HepG2 (cell line): ENCODE results near the gene CTNND1. TPM values are rescaled to one million over a fixed set of nuclear protein-coding genes. Genes with fewer than 3 reads are reported as not detected.

ENCODE experiments used
- CC2D1A ChIP-seq: sonication (generic); formaldehyde crosslinking; IDR thresholded peaks from 2 replicates; pipeline ENCODE4 v1.8.1; 2023; ENCODE audit warnings: mild to moderate bottlenecking, missing genetic modification reagents
- FOSL1 ChIP-seq: sonication (generic); formaldehyde crosslinking; IDR thresholded peaks from 2 replicates; pipeline ENCODE4 v1.9.0; 2021; ENCODE audit warnings: missing genetic modification reagents, borderline replicate concordance
- JDP2 ChIP-seq: sonication (generic); formaldehyde crosslinking; IDR thresholded peaks from 2 replicates; pipeline ENCODE4 v1.8.1; 2022; ENCODE audit warnings: missing genetic modification reagents, borderline replicate concordance
- NR2F1 ChIP-seq, 2 experiments: fragments of 450-650 bp in 1 of 2; formaldehyde crosslinking in 1 of 2; IDR thresholded peaks; 2 replicates each; pipeline versions ENCODE4 v1.5.0 to v1.6.1; 2016 to 2020; ENCODE audit warnings: mild to moderate bottlenecking in 1 of 2, missing compliant biosample characterization in 1 of 2, missing genetic modification reagents in 1 of 2, moderate library complexity in 1 of 2
- RORA ChIP-seq: sonication (generic); formaldehyde crosslinking; IDR thresholded peaks from 2 replicates; pipeline ENCODE4 v1.5.0; 2020; ENCODE audit warnings: mild to moderate bottlenecking, missing genetic modification reagents, moderate library complexity
- SMARCE1 ChIP-seq: fragments of 450-650 bp; IDR thresholded peaks from 2 replicates; pipeline ENCODE4 v1.6.1; 2017; ENCODE audit warnings: borderline replicate concordance
- SP1 ChIP-seq, 2 experiments: fragments of 450-650 bp in 1 of 2; sonication (generic) in 1 of 2; formaldehyde crosslinking in 1 of 2; IDR thresholded peaks; 2 replicates each; pipeline versions ENCODE4 v1.4.0 to v1.6.1; 2016 to 2020; ENCODE audit warnings: missing genetic modification reagents in 1 of 2
- STAT5B ChIP-seq: sonication (generic); formaldehyde crosslinking; IDR thresholded peaks from 2 replicates; pipeline ENCODE4 v1.4.0; 2020; ENCODE audit warnings: missing genetic modification reagents
- TEAD3 ChIP-seq: optimal IDR thresholded peaks from 2 replicates; pipeline ENCODE3; 2016; ENCODE audit warnings: borderline replicate concordance
- ZBTB38 ChIP-seq: sonication (generic); formaldehyde crosslinking; IDR thresholded peaks from 2 replicates; pipeline ENCODE4 v1.5.1; 2020; ENCODE audit warnings: mild to moderate bottlenecking, missing genetic modification reagents
- ZNF160 ChIP-seq: sonication (generic); formaldehyde crosslinking; IDR thresholded peaks from 2 replicates; pipeline ENCODE4 v1.8.0; 2022; ENCODE audit warnings: mild to moderate bottlenecking, inconsistent platforms, missing genetic modification reagents
- ZNF274 ChIP-seq: sonication (generic); formaldehyde crosslinking; IDR thresholded peaks from 2 replicates; pipeline ENCODE4 v1.5.1; 2020; ENCODE audit warnings: mild to moderate bottlenecking, missing genetic modification reagents
- ZNF629 ChIP-seq: sonication (generic); formaldehyde crosslinking; conservative IDR thresholded peaks from 2 replicates; pipeline ENCODE4 v1.5.0; 2020; ENCODE audit warnings: missing genetic modification reagents
- ZNF644 ChIP-seq: IDR thresholded peaks from 2 replicates; pipeline ENCODE4 v1.6.1; 2016; ENCODE audit warnings: low read depth
- polyA plus RNA-seq, 8 experiments: library from polyadenylated mRNA; depleted of rRNA in 3 of 8; stranded (reverse) in 7 of 8; unstranded in 1 of 8; fragments of >200 nt; fragmentation: Illumina TruSeq in 4 of 8; extraction: Trizol in 4 of 8; gene quantifications; 2 replicates each; pipeline versions ENCODE4 v1.2.1 to v1.2.3, GENCODE V29; 2011 to 2016; ENCODE audit warnings: low read depth in 4 of 8, missing spikeins in 1 of 8, mixed read lengths in 1 of 8; ENCODE audit not compliant: insufficient read depth in 1 of 8
- total RNA-seq, 5 experiments: library from RNA; depleted of rRNA; stranded (reverse); fragments of >200 nt; fragmentation: Illumina TruSeq; extraction: Trizol; gene quantifications; 2 replicates each; pipeline ENCODE4 v1.2.3, GENCODE V29; 2016; ENCODE audit warnings: low read depth in 1 of 5
- TF ChIP-seq, protein P1 (sequence below): sonication (generic); formaldehyde crosslinking; IDR thresholded peaks from 2 replicates; pipeline ENCODE4 v1.8.0; 2022; ENCODE audit warnings: mild to moderate bottlenecking, missing genetic modification reagents, borderline replicate concordance
- TF ChIP-seq, protein P2 (sequence below): sonication (generic); formaldehyde crosslinking; IDR thresholded peaks from 2 replicates; pipeline ENCODE4 v1.4.0; 2020; ENCODE audit warnings: missing genetic modification reagents
- TF ChIP-seq, protein P3 (sequence below): sonication (generic); formaldehyde crosslinking; conservative IDR thresholded peaks from 2 replicates; pipeline ENCODE4 v1.8.0; 2022; ENCODE audit warnings: mild to moderate bottlenecking, moderate library complexity, missing genetic modification reagents
- TF ChIP-seq, protein P4 (sequence below): sonication (generic); formaldehyde crosslinking; IDR thresholded peaks from 2 replicates; pipeline ENCODE4 v1.5.1; 2020; ENCODE audit warnings: mild to moderate bottlenecking, missing genetic modification reagents
- TF ChIP-seq, protein P5 (sequence below): sonication (generic); formaldehyde crosslinking; IDR thresholded peaks from 2 replicates; pipeline ENCODE4 v1.9.0; 2022; ENCODE audit warnings: low read depth, missing genetic modification reagents

The CTNND1 gene
- total and polyA plus RNA-seq, 2 of the 13 experiments (the other 11 are each of a cell fraction or from before 2014, with no cell fraction given), result 117 to 128 TPM

DNA sequence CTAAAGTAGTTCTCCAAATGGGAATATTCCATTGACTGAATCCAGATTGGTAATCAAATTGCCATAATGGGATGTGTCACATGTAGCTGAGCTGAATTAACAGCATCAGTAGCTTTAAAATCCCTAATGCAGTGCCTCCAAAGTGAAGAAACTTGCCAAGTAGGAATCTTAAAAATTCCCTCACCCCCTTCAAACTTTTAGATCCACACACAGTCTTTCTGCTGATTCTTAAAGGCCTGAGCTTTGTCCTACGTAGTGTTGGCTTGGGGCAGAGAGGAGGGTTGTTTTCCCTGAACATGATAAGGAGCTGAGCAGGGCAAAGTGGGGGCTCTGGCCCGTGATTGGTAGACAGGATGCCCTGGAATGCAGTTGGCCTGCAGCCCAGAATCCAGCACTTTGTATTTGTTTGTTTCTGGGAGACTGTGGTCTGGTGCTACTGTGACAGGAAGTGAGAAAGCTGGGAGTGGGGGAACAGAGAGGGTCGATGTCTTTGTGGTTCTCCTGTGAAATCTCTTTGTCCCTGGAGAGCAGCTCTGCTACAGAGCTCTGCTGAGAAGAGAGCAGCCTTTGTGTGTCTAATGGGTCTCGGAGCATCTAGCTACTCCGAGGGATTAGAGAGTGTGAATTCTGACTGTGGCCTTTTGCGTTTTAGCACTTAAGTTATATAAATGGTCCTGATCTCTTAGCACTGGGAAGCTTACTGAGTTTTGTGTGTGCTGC lies 16.9 kb downstream of the CTNND1 start (continued):
- TF ChIP-seq JDP2 (CRISPR knock-in tag) (no peak), STAT5B (CRISPR knock-in tag) (no peak), NR2F1 (CRISPR knock-in tag; IDR thresholded peaks at IDR 0.05) (no peak; a peak in 1 of 4 replicates), FOSL1 (CRISPR knock-in tag) (no peak), ZNF160 (CRISPR knock-in tag) (no peak), SMARCE1 (no peak), TEAD3 (CRISPR knock-in tag) (peak; percentile 100), RORA (CRISPR knock-in tag) (peak; percentile 91; the same call in 1 of the 2 replicates), SP1 (IDR thresholded peaks at IDR 0.05) (no peak), SP1 (CRISPR knock-in tag; IDR thresholded peaks at IDR 0.05) (no peak), ZNF629 (CRISPR knock-in tag) (no peak), ZNF274 (CRISPR knock-in tag) (no peak), CC2D1A (CRISPR knock-in tag) (no peak), ZNF644 (CRISPR knock-in tag) (peak; percentile 13; the same call in 1 of the 2 replicates), ZBTB38 (CRISPR knock-in tag) (no peak)
- TF ChIP-seq, protein P1, sequence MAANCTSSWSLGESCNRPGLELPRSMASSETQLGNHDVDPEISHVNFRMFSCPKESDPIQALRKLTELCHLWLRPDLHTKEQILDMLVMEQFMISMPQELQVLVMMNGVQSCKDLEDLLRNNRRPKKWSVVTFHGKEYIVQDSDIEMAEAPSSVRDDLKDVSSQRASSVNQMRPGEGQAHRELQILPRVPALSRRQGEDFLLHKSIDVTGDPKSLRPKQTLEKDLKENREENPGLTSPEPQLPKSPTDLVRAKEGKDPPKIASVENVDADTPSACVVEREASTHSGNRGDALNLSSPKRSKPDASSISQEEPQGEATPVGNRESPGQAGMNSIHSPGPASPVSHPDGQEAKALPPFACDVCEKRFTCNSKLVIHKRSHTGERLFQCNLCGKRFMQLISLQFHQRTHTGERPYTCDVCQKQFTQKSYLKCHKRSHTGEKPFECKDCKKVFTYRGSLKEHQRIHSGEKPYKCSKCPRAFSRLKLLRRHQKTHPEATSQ, result no peak
- TF ChIP-seq, protein P2, sequence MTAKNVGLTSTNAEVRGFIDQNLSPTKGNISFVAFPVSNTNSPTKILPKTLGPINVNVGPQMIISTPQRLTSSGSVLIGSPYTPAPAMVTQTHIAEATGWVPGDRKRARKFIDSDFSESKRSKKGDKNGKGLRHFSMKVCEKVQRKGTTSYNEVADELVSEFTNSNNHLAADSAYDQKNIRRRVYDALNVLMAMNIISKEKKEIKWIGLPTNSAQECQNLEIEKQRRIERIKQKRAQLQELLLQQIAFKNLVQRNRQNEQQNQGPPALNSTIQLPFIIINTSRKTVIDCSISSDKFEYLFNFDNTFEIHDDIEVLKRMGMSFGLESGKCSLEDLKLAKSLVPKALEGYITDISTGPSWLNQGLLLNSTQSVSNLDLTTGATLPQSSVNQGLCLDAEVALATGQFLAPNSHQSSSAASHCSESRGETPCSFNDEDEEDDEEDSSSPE, result peak; percentile 35; the same call in 1 of the 2 replicates
- TF ChIP-seq, protein P3, sequence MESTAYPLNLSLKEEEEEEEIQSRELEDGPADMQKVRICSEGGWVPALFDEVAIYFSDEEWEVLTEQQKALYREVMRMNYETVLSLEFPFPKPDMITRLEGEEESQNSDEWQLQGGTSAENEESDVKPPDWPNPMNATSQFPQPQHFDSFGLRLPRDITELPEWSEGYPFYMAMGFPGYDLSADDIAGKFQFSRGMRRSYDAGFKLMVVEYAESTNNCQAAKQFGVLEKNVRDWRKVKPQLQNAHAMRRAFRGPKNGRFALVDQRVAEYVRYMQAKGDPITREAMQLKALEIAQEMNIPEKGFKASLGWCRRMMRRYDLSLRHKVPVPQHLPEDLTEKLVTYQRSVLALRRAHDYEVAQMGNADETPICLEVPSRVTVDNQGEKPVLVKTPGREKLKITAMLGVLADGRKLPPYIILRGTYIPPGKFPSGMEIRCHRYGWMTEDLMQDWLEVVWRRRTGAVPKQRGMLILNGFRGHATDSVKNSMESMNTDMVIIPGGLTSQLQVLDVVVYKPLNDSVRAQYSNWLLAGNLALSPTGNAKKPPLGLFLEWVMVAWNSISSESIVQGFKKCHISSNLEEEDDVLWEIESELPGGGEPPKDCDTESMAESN (CRISPR knock-in tag), result no peak
- TF ChIP-seq, protein P4, sequence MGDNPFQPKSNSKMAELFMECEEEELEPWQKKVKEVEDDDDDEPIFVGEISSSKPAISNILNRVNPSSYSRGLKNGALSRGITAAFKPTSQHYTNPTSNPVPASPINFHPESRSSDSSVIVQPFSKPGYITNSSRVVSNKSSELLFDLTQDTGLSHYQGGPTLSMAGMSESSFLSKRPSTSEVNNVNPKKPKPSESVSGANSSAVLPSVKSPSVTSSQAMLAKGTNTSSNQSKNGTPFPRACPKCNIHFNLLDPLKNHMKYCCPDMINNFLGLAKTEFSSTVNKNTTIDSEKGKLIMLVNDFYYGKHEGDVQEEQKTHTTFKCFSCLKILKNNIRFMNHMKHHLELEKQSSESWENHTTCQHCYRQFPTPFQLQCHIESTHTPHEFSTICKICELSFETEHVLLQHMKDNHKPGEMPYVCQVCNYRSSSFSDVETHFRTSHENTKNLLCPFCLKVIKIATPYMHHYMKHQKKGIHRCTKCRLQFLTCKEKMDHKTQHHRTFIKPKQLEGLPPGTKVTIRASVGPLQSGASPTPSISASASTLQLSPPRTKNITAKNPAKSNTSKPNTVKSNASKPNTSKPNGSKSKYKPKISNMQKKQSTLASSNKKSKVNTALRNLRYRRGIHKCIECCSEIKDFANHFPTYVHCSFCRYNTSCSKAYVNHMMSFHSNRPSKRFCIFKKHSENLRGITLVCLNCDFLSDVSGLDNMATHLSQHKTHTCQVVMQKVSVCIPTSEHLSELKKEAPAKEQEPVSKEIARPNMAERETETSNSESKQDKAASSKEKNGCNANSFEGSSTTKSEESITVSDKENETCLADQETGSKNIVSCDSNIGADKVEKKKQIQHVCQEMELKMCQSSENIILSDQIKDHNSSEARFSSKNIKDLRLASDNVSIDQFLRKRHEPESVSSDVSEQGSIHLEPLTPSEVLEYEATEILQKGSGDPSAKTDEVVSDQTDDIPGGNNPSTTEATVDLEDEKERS, result no peak; the same call in 1 of the 2 replicates
- TF ChIP-seq, protein P5, sequence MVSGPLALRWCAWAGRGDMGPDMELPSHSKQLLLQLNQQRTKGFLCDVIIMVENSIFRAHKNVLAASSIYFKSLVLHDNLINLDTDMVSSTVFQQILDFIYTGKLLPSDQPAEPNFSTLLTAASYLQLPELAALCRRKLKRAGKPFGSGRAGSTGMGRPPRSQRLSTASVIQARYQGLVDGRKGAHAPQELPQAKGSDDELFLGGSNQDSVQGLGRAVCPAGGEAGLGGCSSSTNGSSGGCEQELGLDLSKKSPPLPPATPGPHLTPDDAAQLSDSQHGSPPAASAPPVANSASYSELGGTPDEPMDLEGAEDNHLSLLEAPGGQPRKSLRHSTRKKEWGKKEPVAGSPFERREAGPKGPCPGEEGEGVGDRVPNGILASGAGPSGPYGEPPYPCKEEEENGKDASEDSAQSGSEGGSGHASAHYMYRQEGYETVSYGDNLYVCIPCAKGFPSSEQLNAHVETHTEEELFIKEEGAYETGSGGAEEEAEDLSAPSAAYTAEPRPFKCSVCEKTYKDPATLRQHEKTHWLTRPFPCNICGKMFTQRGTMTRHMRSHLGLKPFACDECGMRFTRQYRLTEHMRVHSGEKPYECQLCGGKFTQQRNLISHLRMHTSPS (CRISPR knock-in tag), result peak; percentile 31; the same call in 1 of the 2 replicates
